Stimulated activated CD8-positive, alpha-beta memory T cell treated with anti-CD3 and anti-CD28 coated beads, Interleukin-12 subunit alpha, Interleukin-12 subunit beta, amount 100 ng/mL, for 1 hour (primary cell): ENCODE results near the gene AADAC.
"Not testable (repeated sequence)": the region's sequence is repeated elsewhere in the genome, so short reads cannot be mapped to it uniquely, and the experiment has no call there.

Source experiments
- DNase-seq: peaks from one replicate; pipeline ENCODE4 v3.0.0-alpha.2; 2020; ENCODE audit warnings: low read depth

Gene AADAC

GRCh38 chr3:151859233-151859673 lies 45.3 kb downstream of the AADAC start:
- no peak for DNase-seq

- DNase-seq: no peak
Observed at GRCh38 chr3:151859905-151860304, 46.0 kb downstream of the AADAC start.

DNA sequence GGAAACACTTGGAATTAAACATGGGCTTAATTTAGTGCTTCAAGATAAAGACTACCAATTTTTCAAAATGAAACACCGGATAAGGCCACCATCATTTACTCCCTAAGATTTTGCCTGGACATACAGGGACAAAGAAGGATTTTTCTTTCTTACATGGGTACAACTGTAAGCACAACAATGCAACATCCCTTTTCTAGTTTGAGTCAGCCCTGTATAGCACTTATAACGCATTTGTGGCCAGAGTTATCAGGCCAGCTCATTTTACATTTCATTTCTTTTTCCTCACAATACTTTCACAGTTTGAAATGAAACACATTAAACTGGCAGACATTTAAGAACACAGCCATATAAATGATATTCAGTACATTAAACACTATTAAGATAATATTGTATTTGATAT lies 49.7 kb downstream of the AADAC start:
- no peak for DNase-seq

DNA sequence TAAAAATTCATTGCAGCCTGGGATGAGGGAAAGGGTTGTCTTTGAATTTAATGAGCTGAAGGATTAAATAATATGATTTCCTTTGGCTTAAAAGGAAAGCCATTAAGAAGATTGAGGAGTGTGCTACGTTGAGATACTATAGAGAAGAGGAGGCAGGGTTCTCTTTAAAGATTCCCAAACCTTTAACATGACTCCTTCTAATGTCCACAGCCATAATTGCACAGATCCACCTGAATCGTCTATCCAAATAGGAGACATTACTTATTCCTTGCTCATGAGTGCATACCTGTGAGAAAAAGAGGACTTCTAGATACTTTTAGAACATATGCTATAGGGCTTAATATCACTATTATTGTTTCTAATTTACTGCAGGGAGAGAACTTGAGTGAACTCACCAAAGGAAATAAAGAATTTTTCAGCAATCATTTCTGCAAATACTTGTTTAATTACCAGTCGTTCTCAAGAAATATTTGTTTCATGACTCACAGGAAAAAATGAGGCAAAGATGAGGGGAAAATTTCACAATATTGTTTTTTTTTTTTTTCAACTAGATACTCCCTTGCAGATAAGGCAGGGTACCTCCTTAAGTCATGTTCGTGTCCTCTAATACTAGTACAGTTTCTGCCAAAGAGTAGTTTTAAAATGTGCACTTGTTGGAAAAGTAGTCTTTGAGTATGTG lies 50.6 kb downstream of the AADAC start:
- DNase-seq: no peak

- DNase-seq: no peak
Observed at GRCh38 chr3:151866711-151867410, 52.9 kb downstream of the AADAC start.

GRCh38 chr3:151867666-151868065 lies 53.8 kb downstream of the AADAC start:
- no peak for DNase-seq

DNA sequence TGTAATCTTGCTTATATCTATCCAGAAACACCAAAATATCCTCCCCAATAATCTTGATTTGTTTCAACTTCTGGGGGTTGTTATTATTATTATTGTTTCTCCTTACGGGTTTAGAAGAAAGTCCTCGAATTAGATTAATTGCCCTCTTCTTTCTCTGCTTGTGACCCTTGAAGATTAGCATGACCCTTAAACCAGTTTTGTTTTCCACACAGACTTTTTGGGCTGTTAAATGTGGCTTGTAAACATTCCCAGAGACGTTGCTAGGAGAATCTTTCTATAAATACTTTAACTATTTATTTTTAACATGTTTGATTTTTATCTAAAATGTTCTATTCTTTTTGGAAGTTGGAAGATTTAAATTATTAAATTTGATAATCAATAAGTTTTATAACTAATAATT lies 55.3 kb downstream of the AADAC start:
- no peak for DNase-seq

DNA sequence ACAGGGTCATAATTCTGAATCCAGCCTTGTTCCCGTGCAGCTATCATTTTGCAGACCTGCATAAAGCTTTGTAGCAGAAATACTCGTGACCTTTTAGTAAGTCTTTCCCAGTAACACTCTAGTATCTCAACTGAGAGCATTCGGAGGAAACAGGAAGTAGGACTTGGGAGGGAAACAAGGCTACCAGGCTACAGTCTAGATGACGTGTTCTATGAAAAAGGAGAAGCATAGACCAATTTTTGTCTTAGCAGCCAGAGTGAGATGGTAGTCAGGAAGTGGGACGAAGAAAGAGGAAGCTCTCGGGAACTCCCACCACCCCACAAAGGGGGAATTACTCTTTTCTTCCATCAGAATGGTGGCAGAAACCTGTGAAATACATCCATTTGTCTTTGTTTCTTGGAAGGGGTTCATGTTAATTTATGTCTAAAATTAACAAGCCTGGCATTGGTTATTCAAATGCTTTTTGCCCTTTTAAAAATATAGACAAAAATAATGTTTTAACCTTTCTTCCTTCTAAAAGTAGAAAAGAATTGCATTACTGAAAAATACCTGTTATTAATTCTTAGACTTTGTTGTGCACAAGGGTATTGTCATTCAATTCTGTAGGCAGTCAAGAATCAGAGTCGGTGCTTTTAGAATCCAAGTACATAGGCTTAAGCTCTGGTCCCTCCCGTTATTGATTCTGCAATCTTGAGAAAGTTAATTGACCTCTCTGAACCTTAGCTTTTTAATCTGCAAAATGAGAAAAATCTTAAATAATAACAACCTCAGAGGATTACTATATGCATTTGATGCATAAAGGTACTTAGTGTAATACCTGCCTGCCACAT lies 57.9 kb downstream of the AADAC start:
- DNase-seq: no peak

GRCh38 chr3:151873398-151873797 lies 59.5 kb downstream of the AADAC start, which contains the start of gene SUCNR1:
Gene SUCNR1 (plus strand): TSS chr3:151873643. CDS start chr3:151879893, 6,250 bp downstream.
- DNase-seq: no peak

GRCh38 chr3:151874079-151874478 lies 60.2 kb downstream of the AADAC start:
- not testable (repeated sequence) for DNase-seq

DNA sequence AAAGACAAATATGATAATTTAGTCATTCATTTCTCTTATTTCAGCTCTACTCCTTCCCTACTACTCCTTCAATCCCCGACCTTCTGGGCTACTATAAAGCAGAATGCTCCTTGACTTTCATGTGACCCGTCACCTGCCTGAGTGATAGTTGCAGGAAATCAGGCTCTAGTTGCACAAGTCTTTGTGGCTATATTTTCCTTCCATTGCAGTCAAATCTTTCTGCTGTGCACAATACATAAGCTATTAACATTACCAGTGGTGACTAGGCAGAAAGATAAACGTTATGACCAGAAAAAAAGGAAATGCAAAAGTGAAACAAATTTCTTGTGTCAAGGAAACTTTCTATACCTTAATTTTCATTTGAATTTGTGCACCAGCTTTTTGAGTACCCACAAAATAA lies 61.8 kb downstream of the AADAC start:
- DNase-seq: no peak

GRCh38 chr3:151877269-151877668 lies 63.4 kb downstream of the AADAC start:
- DNase-seq: no peak
